K562 (cell line): ENCODE results near the gene BTRC. TPM values are rescaled to one million over a fixed set of nuclear protein-coding genes. Genes with fewer than 3 reads are reported as not detected.

Experiments
- ATAC-seq: fragments of 200-7000 bp; cut with Tn5 transposase; 3 replicates; pipeline ENCODE4 v1.9.1; 2020; ENCODE audit warnings: moderate library complexity
- BruUV-seq: library from RNA; stranded (reverse); fragments of 400-500 nt; replicated peaks from 2 replicates; lab custom pipeline; 2021; lab: Mats Ljungman, UMichigan
- CTCF ChIA-PET: fragments of 300-600 bp; formaldehyde crosslinking; extraction: SDS; loops from one replicate; lab custom pipeline; 2021; ENCODE audit warnings: low intra/inter-chr PET ratio; lab: Yijun Ruan, JAX
- POLR2A ChIA-PET: fragments of 300-600, 350-650 bp; sonication (Branson Sonifier 250); formaldehyde crosslinking; extraction: SDS; loops from one replicate; lab custom pipeline; 2021; ENCODE audit warnings: antibody characterized with exemption, inconsistent platforms; lab: Yijun Ruan, JAX
- DNase-seq, 4 experiments: peaks; one replicate each; pipeline versions ENCODE4 v3.0.0 to v3.0.0-alpha.2; 2011 to 2018; ENCODE audit warnings: low spot score in 3 of 4, mixed read lengths in 3 of 4; ENCODE audit errors: extremely low read depth in 1 of 4
- FAIRE-seq: peaks from 2 replicates; lab custom pipeline; 2011; peaks lifted over from hg19 to GRCh38; lab: Jason Lieb, UNC
- H2AFZ ChIP-seq: 2 replicates; pipeline ENCODE4 v1.6.0; 2011; ENCODE audit warnings: low read depth, low read length, control low read depth, inconsistent platforms
- H3K27ac ChIP-seq: fragments of 200-600 bp; 3 replicates; pipeline ENCODE4 v1.8.0; 2011; ENCODE audit warnings: low read depth, mild to moderate bottlenecking, control low read depth, inconsistent platforms, low read length, moderate library complexity, mixed read lengths; ENCODE audit errors: extremely low read depth
- H3K27me3 ChIP-seq, 2 experiments: fragments of 300-600 bp in 1 of 2; 2 replicates in 1 of 2; 3 replicates in 1 of 2; pipeline versions ENCODE4 v1.6.0 to v1.8.0; 2011; ENCODE audit warnings: inconsistent platforms in 2 of 2, low read length in 2 of 2, mild to moderate bottlenecking in 1 of 2, mixed read lengths in 1 of 2, moderate library complexity in 1 of 2; ENCODE audit not compliant: control insufficient read depth in 2 of 2, insufficient read depth in 2 of 2
- H3K36me3 ChIP-seq: fragments of 300-600 bp; 3 replicates; pipeline ENCODE4 v1.8.0; 2011; ENCODE audit warnings: mild to moderate bottlenecking, low read length, inconsistent platforms; ENCODE audit not compliant: control insufficient read depth, insufficient read depth
- H3K4me1 ChIP-seq, 2 experiments: fragments of 200-600 bp in 1 of 2; replicated peaks in 1 of 2; 2 replicates in 1 of 2; 3 replicates in 1 of 2; pipeline versions ENCODE4 v1.5.1 to v1.8.0; 2011; ENCODE audit warnings: inconsistent platforms in 2 of 2, low read length in 2 of 2, mild to moderate bottlenecking in 1 of 2, mixed read lengths in 1 of 2, moderate library complexity in 1 of 2; ENCODE audit not compliant: control insufficient read depth in 2 of 2, insufficient read depth in 2 of 2
- H3K4me2 ChIP-seq: 2 replicates; pipeline ENCODE4 v1.6.1; 2011; ENCODE audit warnings: low read length, control low read depth, inconsistent platforms, mixed read lengths; ENCODE audit not compliant: insufficient read depth
- H3K4me3 ChIP-seq: fragments of 200-600 bp; sonication (generic), shearing (Covaris generic); 2 replicates; pipeline ENCODE4 v1.5.1; 2016; ENCODE audit warnings: control low read depth, inconsistent platforms
- H3K79me2 ChIP-seq: fragments of 200-600 bp; 3 replicates; pipeline ENCODE4 v1.8.0; 2011; ENCODE audit warnings: low read length, inconsistent platforms; ENCODE audit not compliant: control insufficient read depth, insufficient read depth
- H3K9ac ChIP-seq, 2 experiments: 2 replicates each; pipeline versions ENCODE4 v1.6.0 to v1.6.1; 2011; ENCODE audit warnings: low read depth in 2 of 2, low read length in 2 of 2, control low read depth in 1 of 2, inconsistent platforms in 1 of 2, mild to moderate bottlenecking in 1 of 2, mixed read lengths in 1 of 2; ENCODE audit not compliant: insufficient read depth in 1 of 2
- H3K9me1 ChIP-seq: one replicate; pipeline ENCODE4 v1.6.0; 2011; ENCODE audit warnings: inconsistent platforms, mild to moderate bottlenecking, low read length, moderate library complexity; ENCODE audit not compliant: control insufficient read depth, insufficient read depth
- H3K9me3 ChIP-seq: replicated peaks from 2 replicates; pipeline ENCODE4 v1.5.1; 2011; ENCODE audit warnings: low read depth, low read length, inconsistent platforms; ENCODE audit not compliant: control insufficient read depth, insufficient read depth
- H4K20me1 ChIP-seq: replicated peaks from 2 replicates; pipeline ENCODE4 v1.6.1; 2011; ENCODE audit warnings: low read length, inconsistent platforms, mixed read lengths; ENCODE audit not compliant: control insufficient read depth, insufficient read depth
- ETS2 ChIP-seq: IDR thresholded peaks from 2 replicates; pipeline ENCODE4 v1.6.1; 2016; ENCODE audit warnings: borderline replicate concordance, missing genetic modification characterization, mild to moderate bottlenecking, moderate library complexity, missing compliant biosample characterization; ENCODE audit not compliant: poor library complexity, severe bottlenecking
- HNRNPUL1 ChIP-seq: fragments of 200-400 bp; formaldehyde crosslinking; IDR thresholded peaks from 2 replicates; pipeline ENCODE4 v1.6.1; 2017; ENCODE audit warnings: low read length
- NFIC ChIP-seq: fragments of 450-650 bp; IDR thresholded peaks from 2 replicates; pipeline ENCODE4 v1.6.1; 2017; ENCODE audit warnings: mild to moderate bottlenecking, inconsistent platforms
- WGBS: fragments of 100-300 bp; shearing (Covaris generic); methylation state at CpG from one replicate; pipeline ENCODE4 v1.1.6; 2016; ENCODE audit warnings: low coverage, mixed read lengths; ENCODE audit not compliant: insufficient coverage; ENCODE audit errors: missing lambda C conversion rate; 5-methylcytosine and 5-hydroxymethylcytosine counted together
- in situ Hi-C: fragments of 300-500 bp; cut with MboI; formaldehyde crosslinking; loops from 4 replicates; pipeline ENCODE4 v1.15.0; 2018; ENCODE audit warnings: inconsistent platforms, mixed read lengths
- intact Hi-C: fragments of 100-400 bp; cut with micrococcal nuclease; formaldehyde crosslinking; loops from 2 replicates; pipeline ENCODE4 v1.14.2; 2022
- polyA plus RNA-seq, 8 experiments: library from polyadenylated mRNA; depleted of rRNA in 4 of 8; stranded (reverse) in 5 of 8; unstranded in 3 of 8; fragments of >200 nt; fragmentation: Nextera tagmentation in 2 of 8; fragmentation: Illumina TruSeq in 1 of 8; extraction: Ambion mirVana in 2 of 8; extraction: Trizol in 1 of 8; gene quantifications; 2 replicates each; pipeline versions ENCODE4 v1.2.1 to v1.2.3, GENCODE V29; 2011 to 2014; ENCODE audit warnings: inconsistent platforms in 1 of 8, missing spikeins in 1 of 8
- total RNA-seq, 7 experiments: library from RNA; depleted of rRNA in 6 of 7; stranded (reverse); fragments of >200 nt in 6 of 7; fragmentation: Illumina TruSeq in 2 of 7; extraction: Trizol in 2 of 7; gene quantifications; 2 replicates each; pipeline versions ENCODE4 v1.2.1 to v1.2.3, GENCODE V29; 2011 to 2021; ENCODE audit warnings: low replicate concordance in 1 of 7

Gene BTRC
- total and polyA plus RNA-seq, 9 of the 15 experiments (the other 6 are each of a cell fraction or from before 2014, with no cell fraction given) = 1.6 to 15.4 (median 7.0) TPM

DNA sequence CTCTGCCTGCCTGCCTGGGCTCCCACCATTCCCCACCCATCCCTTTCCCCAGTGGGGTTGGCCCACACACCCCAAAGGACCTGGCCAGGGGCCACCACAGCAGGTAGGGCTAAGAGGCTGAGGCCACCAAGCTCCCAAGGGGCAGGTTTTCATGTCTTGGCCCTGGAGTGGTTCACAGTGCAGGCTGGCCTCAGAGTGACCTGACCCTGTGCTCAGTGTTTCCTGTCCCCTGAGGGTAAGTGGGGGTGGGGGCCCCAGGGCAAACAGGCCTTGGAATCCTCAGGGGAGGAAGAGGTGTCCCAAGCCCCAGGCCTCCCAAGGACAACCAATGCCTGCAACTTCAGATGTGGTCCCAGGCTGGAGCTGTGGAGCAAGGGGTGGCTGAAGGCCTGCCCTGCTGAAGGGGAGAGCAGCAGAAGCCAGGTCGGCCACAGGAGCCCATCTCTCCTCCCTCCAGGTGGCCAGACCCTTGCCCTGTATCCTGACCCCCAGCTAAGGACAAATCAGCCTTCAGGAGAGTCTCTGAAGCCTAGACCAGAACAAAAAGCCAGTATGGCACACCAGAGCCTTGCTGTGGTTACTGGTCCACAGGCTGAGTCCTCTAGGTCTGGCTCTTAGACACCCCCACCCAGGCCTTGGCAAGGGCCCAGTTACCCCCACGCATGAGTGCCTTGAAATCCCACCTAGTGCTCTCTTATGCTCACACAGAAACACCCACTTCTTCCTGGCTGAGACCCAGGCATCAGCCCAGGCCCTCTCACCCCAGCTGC is 206.5 kb downstream of the BTRC start:
- Histone ChIP-seq H3K4me3 (no peak overlapping the region), H3K9me1 (no peaks in the 10 kb centered on the region), H2AFZ (no peak overlapping the region), H4K20me1 (no peaks in the 10 kb centered on the region), H3K27me3 (no peaks in the 10 kb centered on the region), H3K27ac (no peak overlapping the region), H3K4me1 (peaks cover 0 to 14% of the 10 kb centered on the region in 2 experiments; a peak in 2 of 5 replicates), H3K9me3 (no peaks in the 10 kb centered on the region), H3K4me2 (no peak overlapping the region), H3K9ac (peak overlapping the region in 1 of 2 experiments; percentile 26; a peak in 1 of 4 replicates), H3K36me3 (no peaks in the 10 kb centered on the region), H3K79me2 (no peaks in the 10 kb centered on the region)
- no peak for FAIRE-seq
- CTCF ChIA-PET = no interaction called here
- 10% methylated on average over 2 of the region's 2 CpGs for WGBS
- TF ChIP-seq ETS2 (tag) (no peak), HNRNPUL1 (no peak), NFIC (peak; percentile 37)
- DNase-seq = no peak
- in situ Hi-C loops (no loop called here), intact Hi-C loops (no loop called here)
- no TSS peak for BruUV-seq
- ATAC-seq = no peak
- POLR2A ChIA-PET = interaction anchor here (0.6 kb wide), 1 partner anchor 54 kb away, joined by 3 read pairs; no protein-coding TSS in a partner anchor
